GM19467 (cell line): ENCODE measurements around the gene GNAO1.

Experiments
- ATAC-seq: cut with Tn5 transposase; IDR thresholded peaks from one replicate; pipeline ENCODE4 v1.9.1; 2021; ENCODE audit warnings: mild to moderate bottlenecking, moderate library complexity; ENCODE audit not compliant: unreplicated experiment

The GNAO1 gene

GRCh38 chr16:56344518-56345405 is 153.5 kb downstream of the GNAO1 start:
- ATAC-seq = no peak

- ATAC-seq = no peak
These were observed 154.2 kb downstream of the GNAO1 start for GRCh38 chr16:56345406-56346050.

- no peak for ATAC-seq
These were observed 155.0 kb downstream of the GNAO1 start for GRCh38 chr16:56346131-56346890.

- ATAC-seq = no peak
These were observed 155.9 kb downstream of the GNAO1 start for GRCh38 chr16:56347166-56347565.

GRCh38 chr16:56347670-56348069 is 156.4 kb downstream of the GNAO1 start:
- no peak for ATAC-seq

GRCh38 chr16:56348168-56349085 is 157.1 kb downstream of the GNAO1 start:
- ATAC-seq = no peak

- ATAC-seq = no peak
These were observed 157.8 kb downstream of the GNAO1 start for GRCh38 chr16:56349086-56349415.

GRCh38 chr16:56349711-56350161 is 158.4 kb downstream of the GNAO1 start:
- ATAC-seq = no peak

- no peak for ATAC-seq
These were observed 159.5 kb downstream of the GNAO1 start for GRCh38 chr16:56350491-56351405.

- ATAC-seq = no peak
These were observed 160.2 kb downstream of the GNAO1 start for GRCh38 chr16:56351481-56351880.

- ATAC-seq = no peak
These were observed 161.2 kb downstream of the GNAO1 start for GRCh38 chr16:56352351-56353053.

GRCh38 chr16:56353054-56353921 is 162.0 kb downstream of the GNAO1 start:
- ATAC-seq = no peak

GRCh38 chr16:56354016-56354415 is 162.7 kb downstream of the GNAO1 start:
- no peak for ATAC-seq

- ATAC-seq = no peak
These were observed 163.5 kb downstream of the GNAO1 start for GRCh38 chr16:56354746-56355145.

GRCh38 chr16:56355221-56355620 is 163.9 kb downstream of the GNAO1 start:
- ATAC-seq = no peak

- ATAC-seq = no peak
These were observed 164.5 kb downstream of the GNAO1 start for GRCh38 chr16:56355786-56356275.
